Neuronal stem cell (in vitro differentiated cells): ENCODE data around the gene NLRP6.

Experiments used
- DNase-seq: peaks from one replicate; pipeline ENCODE4 v3.0.0-alpha.2; 2013; ENCODE audit warnings: low spot score
- H2AFZ ChIP-seq: one replicate; pipeline ENCODE4 v1.6.1; 2013; ENCODE audit warnings: mild to moderate bottlenecking, low read length, inconsistent platforms
- H2AK5ac ChIP-seq: 2 replicates; pipeline ENCODE4 v1.6.1; 2013; ENCODE audit warnings: low read depth, mild to moderate bottlenecking, inconsistent platforms, low read length, moderate library complexity, mixed read lengths
- H2BK120ac ChIP-seq: 2 replicates; pipeline ENCODE4 v1.6.1; 2013; ENCODE audit warnings: low read depth, mild to moderate bottlenecking, inconsistent platforms, low read length, moderate library complexity, mixed read lengths
- H2BK12ac ChIP-seq: one replicate; pipeline ENCODE4 v1.6.1; 2013; ENCODE audit warnings: low read length, inconsistent platforms
- H2BK15ac ChIP-seq: 2 replicates; pipeline ENCODE4 v1.6.1; 2013; ENCODE audit warnings: mild to moderate bottlenecking, low read length, inconsistent platforms, mixed read lengths
- H2BK5ac ChIP-seq: one replicate; pipeline ENCODE4 v1.6.1; 2013; ENCODE audit warnings: inconsistent platforms, mild to moderate bottlenecking, low read length, moderate library complexity
- H3K14ac ChIP-seq: one replicate; pipeline ENCODE4 v1.6.1; 2013; ENCODE audit warnings: low read length, inconsistent platforms
- H3K18ac ChIP-seq: 2 replicates; pipeline ENCODE4 v1.6.1; 2013; ENCODE audit warnings: low read length, inconsistent platforms
- H3K23ac ChIP-seq: 2 replicates; pipeline ENCODE4 v1.6.1; 2013; ENCODE audit warnings: low read depth, mild to moderate bottlenecking, mixed read lengths, low read length, inconsistent platforms; ENCODE audit not compliant: poor library complexity
- H3K27ac ChIP-seq: replicated peaks from 3 replicates; pipeline ENCODE4 v1.5.1; 2013; ENCODE audit warnings: low read length, inconsistent platforms
- H3K27me3 ChIP-seq, 3 experiments: 2 replicates each; pipeline ENCODE4 v1.6.1; 2013; ENCODE audit warnings: low read length in 3 of 3, mild to moderate bottlenecking in 2 of 3, inconsistent platforms in 1 of 3, low read depth in 1 of 3, mixed read lengths in 1 of 3, moderate library complexity in 1 of 3; ENCODE audit not compliant: control insufficient read depth in 3 of 3, insufficient read depth in 3 of 3
- H3K36me3 ChIP-seq, 2 donors: replicated peaks in 1 of 2; 2 replicates each; pipeline ENCODE4 v1.6.1; 2013; ENCODE audit warnings: low read length in 2 of 2; ENCODE audit not compliant: control insufficient read depth in 2 of 2, insufficient read depth in 2 of 2
- H3K4ac ChIP-seq: 2 replicates; pipeline ENCODE4 v1.6.1; 2013; ENCODE audit warnings: inconsistent platforms, mild to moderate bottlenecking, low read length, moderate library complexity
- H3K4me1 ChIP-seq, 2 donors: 1 replicate in 1 of 2; 2 replicates in 1 of 2; pipeline ENCODE4 v1.6.1; 2013; ENCODE audit warnings: low read length in 2 of 2, low read depth in 1 of 2; ENCODE audit not compliant: control insufficient read depth in 2 of 2, insufficient read depth in 1 of 2
- H3K4me2 ChIP-seq: one replicate; pipeline ENCODE4 v1.6.1; 2013; ENCODE audit warnings: mild to moderate bottlenecking, low read length, inconsistent platforms; ENCODE audit not compliant: insufficient read depth, poor library complexity, severe bottlenecking
- H3K4me3 ChIP-seq, 2 donors: 2 replicates each; pipeline ENCODE4 v1.5.1; 2013; ENCODE audit warnings: low read length in 2 of 2, mild to moderate bottlenecking in 2 of 2, inconsistent platforms in 1 of 2, moderate library complexity in 1 of 2
- H3K79me1 ChIP-seq: one replicate; pipeline ENCODE4 v1.6.1; 2013; ENCODE audit warnings: low read depth, mild to moderate bottlenecking, inconsistent platforms, low read length, moderate library complexity
- H3K9ac ChIP-seq: one replicate; pipeline ENCODE4 v1.6.1; 2013; ENCODE audit warnings: mild to moderate bottlenecking, low read depth, low read length, inconsistent platforms; ENCODE audit not compliant: poor library complexity
- H3K9me3 ChIP-seq, 2 donors: replicated peaks in 1 of 2; 2 replicates each; pipeline versions ENCODE3 to v1.6.1; 2013; ENCODE audit warnings: low read length in 2 of 2, mild to moderate bottlenecking in 2 of 2, inconsistent platforms in 1 of 2, low read depth in 1 of 2, mixed read lengths in 1 of 2, moderate library complexity in 1 of 2; ENCODE audit not compliant: control insufficient read depth in 2 of 2, insufficient read depth in 1 of 2
- H4K8ac ChIP-seq: one replicate; pipeline ENCODE4 v1.6.1; 2013; ENCODE audit warnings: low read depth, mild to moderate bottlenecking, inconsistent platforms, low read length, moderate library complexity
- H4K91ac ChIP-seq: one replicate; pipeline ENCODE4 v1.6.1; 2013; ENCODE audit warnings: low read length, low read depth, mild to moderate bottlenecking, inconsistent platforms; ENCODE audit not compliant: poor library complexity
- WGBS, 2 donors: extraction: QIAGEN DNeasy Blood & Tissue Kit; methylation state at CpG; one replicate each; pipeline ENCODE4 v1.1.7; 2013; ENCODE audit warnings: missing lambda C conversion rate in 2 of 2, mixed read lengths in 1 of 2; ENCODE audit not compliant: insufficient read length in 2 of 2, insufficient replicate concordance in 1 of 2; ENCODE audit errors: extremely low coverage in 2 of 2; 5-methylcytosine and 5-hydroxymethylcytosine counted together

Gene NLRP6

DNA sequence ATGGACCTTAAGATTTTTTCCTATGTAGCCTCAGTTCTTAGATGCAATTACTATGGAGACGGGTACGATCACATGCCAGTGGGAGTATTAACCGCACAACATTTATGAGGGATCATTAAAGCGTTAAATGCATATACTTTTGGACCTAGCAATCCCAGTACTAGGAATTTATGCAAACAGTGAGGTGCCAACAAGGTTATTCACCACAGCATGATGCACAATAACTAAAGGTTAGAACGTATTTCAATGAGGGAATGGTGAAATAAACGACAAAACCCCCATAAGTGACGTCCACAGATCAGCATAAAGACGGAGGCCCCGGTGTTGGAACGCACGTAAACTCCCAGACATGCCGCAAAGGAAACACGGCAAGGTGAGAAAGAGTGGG lies 42.6 kb upstream of the NLRP6 start:
- Histone ChIP-seq H3K4ac (no peak overlapping the region), H2AK5ac (no peak overlapping the region), H4K8ac (no peak overlapping the region), H3K9ac (peak overlapping the region; percentile 90), H3K14ac (peak overlapping the region; percentile 94), H3K27ac (peak overlapping the region; percentile 80), H2BK120ac (no peak overlapping the region), H3K79me1 (peaks cover 6% of the 10 kb centered on the region), H2AFZ (peak overlapping the region; percentile 96), H3K9me3 (no peaks in the 10 kb centered on the region), H3K4me3 (peak overlapping the region; percentile 86 to 100), H4K91ac (no peak overlapping the region), H2BK12ac (no peak overlapping the region), H3K4me2 (peak overlapping the region; percentile 66), H3K18ac (peak overlapping the region; percentile 96), H3K4me1 (peaks cover 0 to 4% of the 10 kb centered on the region in 2 donors), H2BK5ac (peak overlapping the region; percentile 72), H3K36me3 (peaks cover 2 to 30% of the 10 kb centered on the region in 2 donors), H3K23ac (peak overlapping the region; percentile 89), H3K27me3 (no peaks in the 10 kb centered on the region), H2BK15ac (no peak overlapping the region)
- no peak for DNase-seq
- no CpG with 5 or more reads among the region's 13 CpGs for WGBS, 2 donors

DNA sequence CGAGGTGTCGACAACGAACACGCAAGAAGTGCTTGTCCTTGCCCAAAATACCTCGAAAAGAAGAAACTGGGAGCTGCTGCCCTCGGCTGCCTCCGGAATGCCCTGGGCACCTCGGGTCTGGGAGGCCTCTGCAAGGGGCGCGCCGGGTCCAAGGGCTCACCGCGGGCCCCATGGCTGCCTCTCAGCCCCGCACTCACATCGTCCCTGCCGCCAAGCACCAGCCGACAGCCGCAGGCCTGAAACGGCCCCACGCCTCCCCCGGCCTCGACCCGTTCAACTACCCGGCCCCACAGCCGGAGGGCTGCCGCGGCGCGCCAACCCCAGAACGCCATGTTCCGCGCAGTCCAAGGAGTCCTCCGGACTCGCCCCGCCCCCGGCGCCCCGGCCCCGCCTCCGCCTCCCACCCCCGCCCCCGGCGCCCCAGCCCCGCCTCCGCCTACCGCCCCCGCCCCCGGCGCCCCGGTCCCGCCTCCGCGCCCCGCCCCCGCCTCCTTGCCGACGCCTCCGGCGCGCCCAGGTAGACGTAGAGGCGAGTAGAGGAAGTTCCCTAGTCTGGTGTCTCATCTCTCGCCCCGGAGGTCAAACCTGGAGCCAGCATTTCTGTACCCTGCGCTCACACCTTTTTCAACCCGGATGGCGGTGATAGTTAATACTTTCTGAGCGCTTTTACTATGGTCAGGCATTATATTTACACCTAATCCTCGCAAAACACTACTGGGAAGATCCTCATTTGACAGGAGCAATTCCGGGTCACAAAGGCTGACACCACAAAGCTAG lies 42.0 kb upstream of the NLRP6 start, which contains the start of gene SIRT3:
SIRT3 (minus strand) TSS at position 346 of the 777 bp plus-strand sequence; CDS start at position 332, 14 bp downstream.
- peak; percentile 82 for DNase-seq
- Histone ChIP-seq H3K79me1 (peaks cover 6% of the 10 kb centered on the region), H3K36me3 (peaks cover 2 to 35% of the 10 kb centered on the region in 2 donors), H4K8ac (no peak within 1 kb of the TSS), H3K27ac (peak within 1 kb of the TSS; percentile 91), H3K4me2 (peak within 1 kb of the TSS; percentile 96), H3K27me3 (no peaks in the 10 kb centered on the region), H3K9me3 (no peaks in the 10 kb centered on the region), H2BK12ac (no peak within 1 kb of the TSS), H3K4ac (no peak within 1 kb of the TSS), H2BK15ac (no peak within 1 kb of the TSS), H3K14ac (peak within 1 kb of the TSS; percentile 94), H3K9ac (peak within 1 kb of the TSS; percentile 90), H2BK120ac (no peak within 1 kb of the TSS), H2BK5ac (peak within 1 kb of the TSS; percentile 94), H2AFZ (peak within 1 kb of the TSS; percentile 96), H2AK5ac (peak within 1 kb of the TSS; percentile 38), H3K23ac (peak within 1 kb of the TSS; percentile 89), H4K91ac (no peak within 1 kb of the TSS), H3K4me3 (peak within 1 kb of the TSS; percentile 97 to 100), H3K4me1 (peaks cover 0 to 4% of the 10 kb centered on the region in 2 donors), H3K18ac (peak within 1 kb of the TSS; percentile 96)
- WGBS, 2 donors: no CpG with 5 or more reads among the region's 70 CpGs

DNA sequence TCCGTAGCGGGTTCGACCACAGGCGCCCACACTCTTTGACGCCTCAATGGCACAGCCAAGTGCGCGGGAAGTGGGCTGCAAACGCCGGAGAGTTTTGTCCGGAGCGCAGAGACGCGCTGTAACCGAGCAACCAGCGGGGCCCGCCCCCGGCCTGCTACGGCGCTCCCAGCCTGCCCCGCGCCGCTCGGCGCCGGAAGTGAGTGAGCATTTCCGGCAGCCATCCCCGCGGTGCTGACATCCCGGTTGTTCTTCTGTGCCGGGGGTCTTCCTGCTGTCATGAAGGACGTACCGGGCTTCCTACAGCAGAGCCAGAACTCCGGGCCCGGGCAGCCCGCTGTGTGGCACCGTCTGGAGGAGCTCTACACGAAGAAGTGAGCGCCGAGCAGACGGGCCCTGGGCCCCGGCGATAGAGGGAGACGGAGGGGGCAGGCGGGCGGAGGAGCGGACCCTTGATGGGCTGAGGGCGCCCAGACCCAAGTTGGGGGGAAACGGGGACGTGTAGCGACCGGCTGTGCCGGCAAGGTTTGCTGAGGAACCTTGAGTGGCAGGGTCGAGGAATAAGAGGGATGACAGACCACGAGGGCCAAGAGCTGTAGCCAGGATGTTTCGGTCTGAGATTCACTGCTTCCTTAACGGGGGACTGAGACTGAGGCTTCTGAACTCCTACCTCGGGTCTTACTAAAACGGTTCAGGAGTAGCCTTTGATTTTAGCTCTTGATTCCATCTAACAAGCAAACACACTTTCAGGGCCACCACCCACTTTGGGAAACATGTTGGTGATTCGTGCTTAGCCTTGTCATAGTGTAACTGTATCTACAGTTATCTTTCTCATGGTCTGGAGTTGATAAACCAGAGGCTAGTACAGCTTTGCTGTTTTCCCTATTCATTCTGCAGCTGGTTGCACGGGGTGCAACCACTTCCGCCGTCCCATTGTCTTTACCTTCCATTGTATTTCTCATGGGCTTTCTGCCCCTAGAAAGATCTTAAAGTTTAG lies 41.1 kb upstream of the NLRP6 start, which contains the start of gene PSMD13:
PSMD13 (plus strand) TSS at position 203 of the 994 bp plus-strand sequence; CDS start at position 277, 74 bp downstream.
- Histone ChIP-seq H3K14ac (peak within 1 kb of the TSS; percentile 94), H3K4me3 (peak within 1 kb of the TSS; percentile 97 to 100), H4K91ac (no peak within 1 kb of the TSS), H3K4me2 (peak within 1 kb of the TSS; percentile 96), H2BK5ac (peak within 1 kb of the TSS; percentile 94), H2BK15ac (no peak within 1 kb of the TSS), H3K4ac (no peak within 1 kb of the TSS), H3K4me1 (peaks cover 0 to 4% of the 10 kb centered on the region in 2 donors), H3K18ac (peak within 1 kb of the TSS; percentile 96), H3K36me3 (peaks cover 5 to 41% of the 10 kb centered on the region in 2 donors), H3K9ac (peak within 1 kb of the TSS; percentile 90), H2AK5ac (peak within 1 kb of the TSS; percentile 38), H3K27ac (peak within 1 kb of the TSS; percentile 91), H2AFZ (peak within 1 kb of the TSS; percentile 96), H3K79me1 (peaks cover 6% of the 10 kb centered on the region), H2BK12ac (no peak within 1 kb of the TSS), H4K8ac (no peak within 1 kb of the TSS), H3K23ac (peak within 1 kb of the TSS; percentile 89), H3K9me3 (no peaks in the 10 kb centered on the region), H2BK120ac (no peak within 1 kb of the TSS), H3K27me3 (no peaks in the 10 kb centered on the region)
- peak; percentile 81 for DNase-seq
- WGBS, 2 donors: no CpG with 5 or more reads among the region's 62 CpGs
